Measurements from ENCODE around the gene GDF11.

Gene GDF11

DNA sequence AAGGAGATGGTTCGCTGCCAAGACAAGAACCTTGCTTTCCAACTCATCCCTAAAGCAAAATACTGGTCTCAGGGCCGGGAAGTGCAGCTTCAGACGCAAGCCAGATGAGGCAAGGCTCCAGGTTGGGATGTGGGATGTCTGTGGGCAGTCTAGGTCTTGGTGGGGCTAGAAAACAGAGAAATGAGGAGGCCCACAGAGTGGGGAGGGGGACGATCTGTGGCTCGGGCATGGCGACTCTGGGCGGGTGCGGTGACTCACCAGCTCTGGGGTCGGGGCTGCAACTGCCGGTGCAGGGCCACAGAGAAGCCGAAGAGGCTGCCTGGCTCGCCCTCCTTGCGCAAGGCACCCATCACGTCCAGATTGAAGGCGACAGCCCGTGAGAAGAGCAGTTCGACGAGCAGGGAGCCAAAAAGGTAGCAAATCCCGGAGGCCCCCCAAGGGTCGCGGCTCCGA, 35.7 kb upstream of the GDF11 start:
- no peak for DNase-seq (ENCODE audit: low read depth)

DNA sequence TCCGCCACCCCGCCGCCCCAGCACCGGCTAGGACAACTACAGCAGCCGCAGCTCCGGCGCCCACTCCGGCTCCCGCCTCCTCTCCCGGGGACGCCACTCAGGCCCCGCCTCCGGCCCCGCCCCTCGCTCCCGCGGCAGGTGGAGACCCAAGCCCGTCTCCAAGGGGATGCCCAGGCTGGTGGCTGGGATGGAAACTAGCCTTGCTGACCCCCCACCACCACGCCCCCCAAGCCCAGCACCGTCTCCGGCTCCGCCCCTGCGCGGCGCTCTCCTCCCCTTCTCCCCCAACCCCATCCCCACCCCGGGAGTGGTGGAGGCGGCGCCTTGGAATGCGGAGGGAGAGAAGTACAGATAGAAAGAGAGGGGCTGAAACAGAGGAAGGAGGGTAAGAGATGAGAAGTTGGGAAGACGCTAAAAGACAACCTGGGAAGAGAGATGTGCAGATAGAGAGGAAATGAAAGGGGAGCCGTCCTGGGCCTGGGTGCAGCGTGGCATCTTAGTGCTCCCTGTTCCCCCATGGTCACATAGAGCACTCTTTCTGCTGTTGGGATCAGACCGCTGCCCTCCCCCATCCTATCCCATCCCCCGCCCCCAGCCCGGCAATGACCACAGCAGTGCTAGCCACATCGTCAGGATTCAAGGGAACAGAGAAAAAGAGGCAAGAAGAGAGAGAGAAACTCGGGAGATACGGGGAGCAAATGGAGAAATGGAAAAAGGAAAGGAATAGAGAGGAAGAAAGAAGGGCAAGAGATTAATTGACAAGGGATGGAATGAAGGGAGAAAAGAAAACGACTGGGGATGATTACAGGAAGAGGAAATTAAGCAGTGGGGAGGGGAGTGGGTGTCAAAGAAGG, 34.9 kb upstream of the GDF11 start, which contains the start of gene ITGA7:
TSS of gene ITGA7 (minus strand) at position 64 of the 854 bp plus-strand sequence. CDS start 222 bp downstream, outside the sequence.
- DNase-seq (ENCODE audit: low read depth) = peak; percentile 49

GRCh38 chr12:55708695-55709233, 34.2 kb upstream of the GDF11 start:
- no peak for DNase-seq (ENCODE audit: low read depth)

- no peak for DNase-seq (ENCODE audit: low read depth)
Observed at GRCh38 chr12:55711786-55712553, 31.0 kb upstream of the GDF11 start.

DNA sequence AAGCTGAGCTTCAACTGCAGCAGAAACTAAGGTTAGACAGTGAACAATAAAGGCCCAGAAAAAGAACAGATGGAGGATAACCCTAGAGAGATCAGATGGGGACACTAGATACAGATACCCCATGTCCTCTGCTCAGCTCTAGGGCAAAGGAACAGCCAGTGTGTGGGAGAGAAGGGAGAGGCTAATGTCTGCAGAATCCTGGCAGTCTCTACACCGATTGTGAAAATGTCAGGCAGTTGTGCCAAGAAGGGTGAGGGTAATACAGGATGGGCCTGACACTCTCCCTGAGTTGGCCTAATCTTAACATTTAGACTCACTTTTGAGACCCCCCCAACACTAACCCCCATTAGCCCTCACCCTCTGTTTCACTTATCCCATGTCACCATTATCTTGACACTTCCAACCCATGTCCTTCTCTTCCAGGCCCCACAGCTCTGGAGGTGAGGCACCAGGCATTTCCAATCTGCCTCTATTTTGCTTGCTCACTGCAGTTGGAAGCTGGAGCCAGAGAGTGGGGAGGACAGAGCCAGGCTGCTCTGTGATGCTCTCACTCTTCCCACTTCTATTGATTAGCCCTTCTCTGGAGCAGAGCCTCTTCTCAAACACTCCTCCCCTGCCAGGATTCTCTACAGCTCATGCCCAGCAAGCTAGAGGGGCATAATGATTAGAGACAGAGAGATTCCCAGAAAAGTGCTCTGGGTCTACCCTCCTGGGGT, 30.1 kb upstream of the GDF11 start:
- DNase-seq (ENCODE audit: low read depth) = no peak

- no peak for DNase-seq (ENCODE audit: low read depth)
Observed at GRCh38 chr12:55713721-55714120, 29.2 kb upstream of the GDF11 start.

GRCh38 chr12:55715169-55715764, 27.7 kb upstream of the GDF11 start:
- no peak for DNase-seq (ENCODE audit: low read depth)

GRCh38 chr12:55715833-55716581, 26.9 kb upstream of the GDF11 start, which contains the start of gene BLOC1S1:
TSS of gene BLOC1S1 (plus strand) at chr12:55716046. CDS start at chr12:55716052, 6 bp downstream.
- peak; percentile 92 for DNase-seq (ENCODE audit: low read depth)

DNA sequence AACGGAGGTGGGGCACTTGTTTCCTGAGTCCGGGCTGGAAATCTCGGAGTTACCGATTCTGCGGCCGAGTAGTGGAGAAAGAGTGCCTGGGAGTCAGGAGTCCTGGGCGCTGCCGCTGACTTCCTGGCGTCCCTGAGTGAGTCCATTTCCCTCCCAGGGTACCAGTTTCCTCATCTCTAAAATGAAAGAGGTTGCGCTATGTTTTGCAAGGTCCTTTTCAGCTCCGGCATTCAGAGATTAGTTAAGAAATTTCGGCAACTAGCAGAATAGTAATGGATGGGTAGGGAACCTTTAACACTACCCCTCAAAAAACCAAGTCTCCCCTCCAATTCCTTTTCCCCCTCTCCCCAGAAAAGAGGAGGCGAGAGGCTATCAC, 26.4 kb upstream of the GDF11 start:
- no peak for DNase-seq (ENCODE audit: low read depth)

DNA sequence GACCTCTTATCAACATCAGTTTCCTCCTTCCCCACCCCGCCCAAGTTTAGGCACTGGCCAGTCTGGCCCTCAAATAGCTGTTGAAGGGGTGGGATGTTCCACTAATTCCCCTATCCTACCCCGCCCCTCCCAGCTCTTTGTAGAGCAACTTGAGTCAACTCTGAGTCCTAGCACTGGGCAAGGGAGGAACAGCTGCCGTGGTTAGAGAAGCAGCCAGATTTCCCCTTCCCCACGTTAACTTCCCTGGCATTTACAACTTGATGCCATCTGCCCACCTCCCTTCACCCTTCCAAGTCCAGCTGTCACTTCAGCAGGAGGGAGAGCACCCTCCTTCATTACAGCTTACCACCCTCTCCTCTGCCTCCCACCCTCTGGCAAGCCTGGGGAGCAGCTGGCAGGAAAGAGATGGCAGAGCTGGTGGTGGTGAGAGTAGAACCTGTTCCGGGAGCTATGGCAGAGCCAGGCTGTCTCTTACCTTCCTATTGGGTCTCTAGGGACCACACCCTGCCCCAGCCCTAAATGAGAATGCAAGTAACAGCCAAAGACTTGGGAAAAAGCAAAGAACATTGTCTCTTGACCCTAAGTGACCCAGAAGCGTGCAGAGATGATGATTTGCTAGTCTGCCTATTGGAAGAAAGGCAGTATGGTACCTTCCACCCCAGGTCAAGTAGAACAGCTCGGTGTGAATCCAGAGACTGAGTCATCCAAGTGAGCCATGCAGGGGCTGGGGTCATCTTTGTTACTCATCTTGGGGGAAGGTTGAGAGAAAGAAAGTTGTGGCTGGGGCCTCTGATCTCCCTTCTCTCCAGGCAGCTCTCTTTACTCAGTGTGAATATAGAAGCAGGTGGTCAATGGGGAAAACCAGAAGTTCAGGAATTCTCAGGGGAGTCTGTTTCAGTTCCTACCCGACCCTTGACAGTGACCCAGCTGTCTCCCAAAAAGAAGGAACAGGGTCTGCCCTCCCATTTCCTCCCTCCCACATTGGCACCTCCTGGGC, 25.6 kb upstream of the GDF11 start:
- DNase-seq (ENCODE audit: low read depth) = no peak

GRCh38 chr12:55718015-55718414, 24.9 kb upstream of the GDF11 start:
- no peak for DNase-seq (ENCODE audit: low read depth)

DNA sequence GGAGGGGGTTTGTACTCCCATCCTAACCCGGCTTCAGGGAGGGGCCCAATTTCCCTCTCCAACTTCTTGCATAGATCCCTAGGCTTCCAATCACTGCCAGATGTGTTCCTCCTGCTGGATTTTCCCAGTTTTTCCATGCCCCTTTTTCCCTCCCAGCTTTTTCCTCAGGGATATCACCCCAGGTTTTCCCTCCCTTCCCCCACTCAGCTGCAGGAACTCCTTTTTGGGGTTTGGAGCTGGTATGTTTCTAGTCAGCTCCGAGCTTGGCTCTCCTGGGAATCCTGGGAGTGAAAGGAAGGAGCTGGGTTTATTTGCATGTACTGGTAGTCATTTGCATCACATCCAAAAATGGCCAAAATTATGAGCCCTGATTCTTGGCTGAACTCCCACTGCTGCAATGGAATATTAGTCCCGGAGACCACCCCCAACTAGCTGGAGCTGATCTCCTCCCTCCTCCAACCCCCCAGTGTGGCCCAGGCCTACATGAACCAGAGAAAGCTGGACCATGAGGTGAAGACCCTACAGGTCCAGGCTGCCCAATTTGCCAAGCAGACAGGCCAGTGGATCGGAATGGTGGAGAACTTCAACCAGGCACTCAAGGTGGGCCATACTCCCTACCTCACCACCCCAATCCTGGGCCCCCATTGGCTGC, 24.2 kb upstream of the GDF11 start:
- DNase-seq (ENCODE audit: low read depth) = no peak

- DNase-seq (ENCODE audit: low read depth) = no peak
Observed at GRCh38 chr12:55719371-55719770, 23.6 kb upstream of the GDF11 start.

- DNase-seq (ENCODE audit: low read depth) = no peak
Observed at GRCh38 chr12:55720071-55720564, 22.8 kb upstream of the GDF11 start, which contains the start of gene RDH5. TSS of gene RDH5 (plus strand) at chr12:55720393. CDS start at chr12:55721185, 792 bp downstream.

DNA sequence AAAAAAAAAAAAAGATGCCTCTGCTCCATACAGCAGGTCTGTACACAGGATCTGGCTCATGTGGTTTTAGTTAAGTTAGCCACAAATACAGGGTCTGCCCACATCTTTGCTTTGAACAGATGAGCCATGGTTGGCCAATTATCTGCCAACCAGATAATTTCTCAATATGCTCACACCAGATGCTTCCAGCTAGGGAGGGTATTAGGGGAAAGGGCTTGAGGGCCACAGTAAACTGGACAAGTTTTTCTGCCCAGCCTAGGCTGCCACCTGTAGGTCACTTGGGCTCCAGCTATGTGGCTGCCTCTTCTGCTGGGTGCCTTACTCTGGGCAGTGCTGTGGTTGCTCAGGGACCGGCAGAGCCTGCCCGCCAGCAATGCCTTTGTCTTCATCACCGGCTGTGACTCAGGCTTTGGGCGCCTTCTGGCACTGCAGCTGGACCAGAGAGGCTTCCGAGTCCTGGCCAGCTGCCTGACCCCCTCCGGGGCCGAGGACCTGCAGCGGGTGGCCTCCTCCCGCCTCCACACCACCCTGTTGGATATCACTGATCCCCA, 22.0 kb upstream of the GDF11 start:
- DNase-seq (ENCODE audit: low read depth) = no peak

DNA sequence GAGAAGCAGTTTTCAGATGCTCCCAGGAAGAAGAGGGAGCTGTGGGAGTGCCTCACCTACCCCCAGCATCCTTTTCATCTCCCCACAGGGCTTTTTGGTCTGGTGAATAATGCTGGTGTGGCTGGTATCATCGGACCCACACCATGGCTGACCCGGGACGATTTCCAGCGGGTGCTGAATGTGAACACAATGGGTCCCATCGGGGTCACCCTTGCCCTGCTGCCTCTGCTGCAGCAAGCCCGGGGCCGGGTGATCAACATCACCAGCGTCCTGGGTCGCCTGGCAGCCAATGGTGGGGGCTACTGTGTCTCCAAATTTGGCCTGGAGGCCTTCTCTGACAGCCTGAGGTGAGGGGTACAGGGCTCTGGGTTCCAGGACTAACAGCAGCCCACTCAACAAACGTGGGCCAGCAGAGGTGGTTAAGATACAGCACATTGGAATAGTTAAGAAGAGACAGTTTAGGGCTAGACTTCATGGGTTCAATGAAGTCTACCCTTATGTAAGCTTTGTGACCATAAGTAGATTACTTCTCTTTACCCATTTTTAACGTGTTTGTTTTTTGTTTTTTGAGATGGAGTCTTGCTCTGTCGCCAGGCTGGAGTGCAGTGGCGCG, 21.2 kb upstream of the GDF11 start:
- no peak for DNase-seq (ENCODE audit: low read depth)

GRCh38 chr12:55722948-55723347, 20.0 kb upstream of the GDF11 start:
- DNase-seq (ENCODE audit: low read depth) = no peak

Data from stimulated activated CD8-positive, alpha-beta memory T cell treated with anti-CD3 and anti-CD28 coated beads, Interleukin-4, amount 100 ng/mL, for 24 hours (primary cell).